Mammary epithelial cell (primary cell): ENCODE results near the gene CCND1.

Experiments used
- EZH2 ChIP-seq: IDR thresholded peaks from 2 replicates; pipeline ENCODE4 v1.6.1; 2012; ENCODE audit warnings: low read length, inconsistent platforms, borderline replicate concordance
- TF ChIP-seq, protein P1 (sequence below), 2 donors: IDR thresholded peaks in 1 of 2; conservative IDR thresholded peaks in 1 of 2; 2 replicates each; pipeline ENCODE4 v1.5.1; 2011 to 2012; ENCODE audit warnings: inconsistent platforms in 2 of 2, low read length in 2 of 2, mild to moderate bottlenecking in 2 of 2, control low read depth in 1 of 2, low read depth in 1 of 2; ENCODE audit not compliant: insufficient read depth in 1 of 2; ENCODE audit errors: extremely low read depth in 1 of 2

DNA sequence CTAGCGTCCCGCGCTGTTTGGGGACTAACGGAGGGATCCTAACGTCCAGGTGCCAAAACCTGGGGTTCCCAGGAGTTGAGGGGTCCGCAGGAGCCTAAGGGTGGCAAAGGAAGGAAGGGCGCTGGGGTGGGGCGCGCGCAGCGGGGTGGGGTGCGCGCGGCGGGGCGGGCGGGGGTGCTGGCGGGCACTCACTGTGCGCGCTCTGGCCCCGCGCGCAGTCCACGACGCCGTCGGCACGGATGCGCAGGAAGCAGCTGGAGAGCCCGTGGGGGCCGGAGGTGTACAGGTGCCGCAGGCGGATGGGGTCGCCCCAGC, 62.5 kb downstream of the CCND1 start:
- TF ChIP-seq, protein P1, sequence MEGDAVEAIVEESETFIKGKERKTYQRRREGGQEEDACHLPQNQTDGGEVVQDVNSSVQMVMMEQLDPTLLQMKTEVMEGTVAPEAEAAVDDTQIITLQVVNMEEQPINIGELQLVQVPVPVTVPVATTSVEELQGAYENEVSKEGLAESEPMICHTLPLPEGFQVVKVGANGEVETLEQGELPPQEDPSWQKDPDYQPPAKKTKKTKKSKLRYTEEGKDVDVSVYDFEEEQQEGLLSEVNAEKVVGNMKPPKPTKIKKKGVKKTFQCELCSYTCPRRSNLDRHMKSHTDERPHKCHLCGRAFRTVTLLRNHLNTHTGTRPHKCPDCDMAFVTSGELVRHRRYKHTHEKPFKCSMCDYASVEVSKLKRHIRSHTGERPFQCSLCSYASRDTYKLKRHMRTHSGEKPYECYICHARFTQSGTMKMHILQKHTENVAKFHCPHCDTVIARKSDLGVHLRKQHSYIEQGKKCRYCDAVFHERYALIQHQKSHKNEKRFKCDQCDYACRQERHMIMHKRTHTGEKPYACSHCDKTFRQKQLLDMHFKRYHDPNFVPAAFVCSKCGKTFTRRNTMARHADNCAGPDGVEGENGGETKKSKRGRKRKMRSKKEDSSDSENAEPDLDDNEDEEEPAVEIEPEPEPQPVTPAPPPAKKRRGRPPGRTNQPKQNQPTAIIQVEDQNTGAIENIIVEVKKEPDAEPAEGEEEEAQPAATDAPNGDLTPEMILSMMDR (conservative IDR thresholded peaks at IDR 0.05 in 1 of 2, IDR thresholded peaks at IDR 0.05 in 1 of 2; ENCODE audit: extremely low read depth in 1 of 2, insufficient read depth in 1 of 2, low read depth in 1 of 2, low read length in 2 of 2), result no peak
- TF ChIP-seq EZH2, result no peak
